Stimulated activated CD8-positive, alpha-beta memory T cell treated with anti-CD3 and anti-CD28 coated beads, Interleukin-12 subunit alpha, Interleukin-12 subunit beta, amount 100 ng/mL, for 1 hour (primary cell): ENCODE data around the gene LY6G6F.
A peak's percentile ranks its signal among the peaks of the same experiment; 100 is the strongest.

Experiments used
- DNase-seq: peaks from one replicate; pipeline ENCODE4 v3.0.0-alpha.2; 2020; ENCODE audit warnings: low read depth

The LY6G6F gene

DNA sequence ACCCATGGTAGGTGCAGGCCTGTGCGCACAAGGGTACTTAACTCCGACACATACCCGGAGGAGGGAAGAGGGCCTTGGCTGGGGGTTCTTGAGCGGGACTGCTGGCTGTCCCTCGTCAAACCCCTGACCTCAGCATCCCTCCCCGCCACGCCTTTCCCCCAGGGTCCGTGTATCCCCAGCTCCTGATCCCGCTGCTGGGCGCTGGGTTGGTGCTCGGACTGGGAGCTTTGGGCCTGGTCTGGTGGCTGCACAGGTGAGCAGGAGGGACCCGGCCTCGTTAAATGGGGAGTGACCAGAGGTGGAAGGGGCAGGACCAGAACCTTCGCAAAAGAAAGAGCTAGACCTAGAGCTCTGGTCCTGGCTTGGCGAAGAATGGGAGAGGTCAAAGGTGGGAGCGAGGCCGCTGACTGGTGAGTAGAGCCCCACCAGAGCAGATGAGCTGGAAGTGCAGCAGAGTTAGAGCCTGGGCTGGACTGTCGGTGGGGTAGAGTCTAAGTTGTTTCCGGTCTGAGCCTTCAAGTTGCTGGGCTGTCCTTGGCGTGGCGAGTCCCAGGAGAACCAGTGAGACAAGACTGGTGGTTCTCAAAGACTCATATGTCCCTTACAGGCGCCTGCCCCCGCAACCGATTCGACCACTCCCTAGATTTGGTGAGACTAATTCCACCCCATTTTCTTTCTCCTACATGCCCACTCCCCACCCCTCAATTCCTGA is 17.5 kb downstream of the LY6G6F start:
- DNase-seq, result no peak

DNA sequence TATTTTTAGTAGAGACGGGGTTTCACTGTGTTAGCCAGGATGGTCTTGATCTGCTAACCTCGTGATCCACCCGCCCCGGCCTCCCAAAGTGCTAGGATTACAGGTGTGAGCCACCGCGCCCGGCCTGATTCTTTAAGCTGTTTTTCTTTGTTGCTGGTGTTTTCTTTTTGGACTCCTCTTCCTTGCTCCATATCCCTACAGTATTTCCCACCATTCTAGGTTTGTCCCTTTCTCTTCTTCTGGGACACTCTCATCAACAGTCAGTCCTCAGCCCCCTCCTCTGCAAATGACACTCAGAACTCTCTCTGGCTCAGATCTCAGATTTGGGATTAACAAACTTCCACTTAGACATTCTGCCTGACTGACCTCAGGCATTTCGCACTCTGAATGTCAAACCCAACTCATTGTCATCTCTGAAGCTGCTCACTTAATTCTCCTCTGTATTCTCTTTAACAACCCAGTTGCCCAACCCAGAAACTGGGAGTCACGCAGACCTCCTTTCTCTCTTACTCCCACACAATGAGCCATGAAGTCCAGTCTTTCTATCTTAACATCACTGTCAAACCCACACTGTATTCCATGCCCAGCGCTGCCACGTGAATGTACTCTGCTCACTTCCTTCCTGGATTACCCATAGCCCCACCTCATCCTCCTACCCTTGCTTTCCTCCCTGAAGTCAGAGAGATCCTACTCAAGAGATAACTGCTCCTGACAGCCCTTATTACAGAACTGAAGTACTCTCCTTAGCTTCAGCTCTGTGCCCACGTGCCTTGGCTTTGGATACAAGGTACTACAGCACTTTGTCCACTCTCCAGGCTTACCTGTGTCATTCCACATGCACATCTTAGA is 19.1 kb downstream of the LY6G6F start:
- no peak for DNase-seq

DNA sequence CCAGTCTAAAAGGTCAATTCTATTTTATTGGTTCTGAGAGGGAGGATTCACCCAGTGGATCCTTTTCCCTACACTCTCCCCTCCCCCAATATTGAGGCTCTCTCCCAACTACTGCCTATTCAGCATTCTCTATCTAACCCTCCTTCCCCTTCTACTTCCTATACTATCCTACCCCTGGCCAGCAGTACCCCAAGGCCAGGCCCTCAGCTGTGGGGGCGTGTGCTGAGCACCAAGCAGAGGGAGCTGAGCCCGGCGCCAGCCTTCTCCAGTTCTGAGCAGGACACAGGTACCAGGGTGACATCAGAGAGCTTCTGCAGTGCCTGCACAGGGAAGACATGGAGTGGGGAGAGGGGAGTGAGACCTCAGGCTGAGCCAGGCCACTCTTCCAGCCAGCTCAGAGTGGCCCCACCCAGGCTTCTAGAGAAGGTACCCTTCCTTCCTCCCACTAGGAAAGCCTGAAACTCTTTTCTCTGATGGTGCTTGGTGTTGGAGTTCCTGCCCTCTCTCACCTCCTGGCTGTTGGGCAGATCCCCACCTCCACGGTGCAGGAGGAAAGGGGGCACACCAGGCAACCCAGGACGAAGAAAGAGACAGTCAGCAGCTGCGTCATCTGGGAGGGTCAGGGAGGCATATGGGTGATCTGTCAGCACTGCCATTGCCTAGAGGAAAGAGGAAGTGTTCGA is 20.5 kb downstream of the LY6G6F start:
- DNase-seq, result no peak

DNA sequence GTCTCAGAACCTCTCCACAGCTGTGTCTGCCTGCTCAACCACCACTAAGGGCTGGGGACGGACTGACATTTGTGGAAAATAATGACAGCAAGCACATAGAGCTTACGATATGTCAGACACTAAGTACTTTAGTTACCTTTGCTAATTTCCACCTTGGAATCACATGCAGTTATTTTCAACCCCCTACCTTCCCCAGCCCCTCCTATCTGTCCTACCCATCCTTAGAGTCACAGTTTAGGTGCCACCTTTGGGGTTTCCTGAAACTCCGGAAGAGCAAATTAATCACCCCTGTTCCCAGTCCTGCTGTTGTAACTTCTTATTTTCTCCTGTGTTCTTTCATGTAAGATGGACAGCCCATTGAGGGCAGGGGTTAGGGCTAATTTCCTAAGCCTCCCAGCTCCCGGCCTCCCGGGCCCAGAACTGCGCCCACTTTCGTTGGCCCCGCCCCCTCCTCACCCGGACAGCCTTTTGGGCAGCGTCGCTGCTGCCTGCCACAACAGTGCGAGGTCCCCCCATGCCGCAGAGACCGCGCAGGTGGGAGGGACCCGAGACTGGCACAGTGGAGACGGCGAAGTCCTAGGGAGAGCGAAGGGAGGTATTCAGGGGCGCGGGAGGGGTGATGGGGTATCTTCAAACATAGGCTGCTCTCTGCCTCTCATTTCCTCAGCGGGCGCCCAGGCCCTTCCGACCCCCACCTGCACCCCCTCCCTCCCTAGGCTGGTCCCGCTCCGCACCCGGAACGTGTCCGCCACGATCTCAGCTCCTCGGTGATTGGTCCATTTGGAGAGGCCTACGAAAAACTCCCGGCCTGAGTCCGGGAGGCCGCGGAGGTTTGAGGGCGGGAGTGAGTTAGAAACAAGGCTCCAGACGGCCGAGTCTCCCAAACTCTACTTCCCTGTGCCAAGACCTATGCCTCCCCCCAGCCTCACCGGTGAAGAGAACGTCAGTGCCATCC is 21.3 kb downstream of the LY6G6F start:
- DNase-seq, result no peak

DNA sequence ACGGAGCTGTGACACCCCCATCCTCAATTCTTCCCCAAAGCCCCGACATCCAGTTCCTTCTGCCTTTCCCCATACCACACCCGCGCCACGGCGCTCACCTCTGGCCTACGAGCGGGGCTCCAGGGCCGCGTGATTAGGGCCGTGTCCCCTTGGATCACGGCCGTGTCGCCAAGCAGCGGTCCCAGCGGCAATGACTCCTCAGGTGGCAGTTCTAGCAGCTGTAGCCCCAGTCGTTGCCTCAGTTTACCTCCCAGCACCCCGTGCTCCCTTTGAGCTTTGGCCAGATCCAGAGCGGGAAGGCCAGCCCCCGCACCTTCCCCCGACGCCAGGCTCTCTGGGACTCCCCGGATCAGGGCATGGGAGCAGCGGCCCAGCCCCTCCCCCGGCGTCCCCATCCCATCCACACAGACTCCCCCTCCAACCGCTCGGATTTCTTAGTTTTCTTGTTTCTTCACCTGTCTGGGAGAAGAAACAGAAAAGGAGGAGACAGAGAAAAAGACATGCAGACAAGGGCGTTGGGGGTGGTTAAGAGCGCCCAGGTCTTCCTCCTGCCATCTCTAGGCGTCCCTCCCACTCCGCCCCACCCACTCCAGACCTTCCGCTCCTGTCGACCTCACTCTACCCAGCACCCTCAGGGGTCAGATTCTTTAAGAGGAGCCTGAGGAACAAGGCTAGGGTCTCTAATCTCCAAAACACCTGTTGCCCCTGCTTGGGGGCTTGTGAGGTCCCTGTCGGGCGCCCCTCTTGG is 22.3 kb downstream of the LY6G6F start, which contains the start of gene DDAH2:
Gene DDAH2 (minus strand): TSS at position 533 of the 748 bp plus-strand sequence. CDS start 138 bp downstream, at position 395.
- DNase-seq, result no peak

DNA sequence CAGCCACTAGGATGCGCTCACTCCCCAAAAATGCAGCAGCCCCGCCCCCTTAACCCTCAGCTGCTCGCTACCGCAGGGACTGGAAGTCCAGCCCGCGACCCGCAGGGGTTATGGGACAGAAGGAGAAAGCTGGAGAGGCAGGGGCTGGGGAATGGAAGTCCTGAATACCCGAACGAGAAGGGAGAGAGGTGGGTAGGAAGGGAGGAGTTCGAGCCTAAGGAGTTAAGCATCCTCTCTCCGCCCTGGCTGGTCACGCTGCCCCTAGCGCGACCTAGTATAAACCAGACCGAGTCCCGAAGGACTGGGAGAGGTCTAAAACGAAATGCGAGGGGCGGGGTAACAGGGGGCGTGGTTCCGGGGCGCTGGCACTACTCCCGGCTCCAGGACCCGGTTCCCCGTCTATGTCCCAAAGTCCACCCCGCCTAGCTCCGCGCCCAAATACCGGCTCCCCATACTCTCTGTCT is 22.9 kb downstream of the LY6G6F start:
- DNase-seq, result peak; percentile 71

DNA sequence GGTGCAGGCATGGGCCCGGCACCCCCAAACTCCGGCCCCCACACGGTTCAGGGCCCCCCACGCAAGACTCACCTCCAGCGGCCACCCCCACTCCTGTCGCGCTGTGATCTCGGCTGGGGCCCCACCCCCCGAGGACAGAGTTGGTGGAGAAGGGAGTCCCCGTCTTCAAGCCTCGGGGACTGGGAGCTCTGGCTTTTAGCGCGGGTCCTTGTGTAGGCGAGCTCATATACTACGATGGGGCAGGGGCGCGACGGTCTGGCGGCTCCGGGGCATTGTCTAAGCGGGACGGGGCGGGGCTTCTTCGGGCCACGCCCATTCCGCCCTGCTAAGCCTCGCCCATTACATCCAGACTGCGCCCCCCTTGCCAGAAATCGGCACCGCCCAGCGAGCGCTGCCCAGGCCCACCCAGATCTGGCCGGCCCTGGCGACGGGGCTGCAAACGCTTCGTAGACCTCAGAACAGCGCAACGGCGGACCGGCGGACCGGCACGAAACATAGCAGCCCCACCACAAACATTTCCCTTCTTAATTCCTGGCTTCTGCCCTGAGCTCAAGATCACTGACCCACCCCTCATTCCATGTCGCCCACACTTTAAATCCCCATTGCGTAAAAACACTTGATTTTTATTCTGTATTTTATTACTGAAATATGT is 23.4 kb downstream of the LY6G6F start:
- peak; percentile 33 for DNase-seq

DNA sequence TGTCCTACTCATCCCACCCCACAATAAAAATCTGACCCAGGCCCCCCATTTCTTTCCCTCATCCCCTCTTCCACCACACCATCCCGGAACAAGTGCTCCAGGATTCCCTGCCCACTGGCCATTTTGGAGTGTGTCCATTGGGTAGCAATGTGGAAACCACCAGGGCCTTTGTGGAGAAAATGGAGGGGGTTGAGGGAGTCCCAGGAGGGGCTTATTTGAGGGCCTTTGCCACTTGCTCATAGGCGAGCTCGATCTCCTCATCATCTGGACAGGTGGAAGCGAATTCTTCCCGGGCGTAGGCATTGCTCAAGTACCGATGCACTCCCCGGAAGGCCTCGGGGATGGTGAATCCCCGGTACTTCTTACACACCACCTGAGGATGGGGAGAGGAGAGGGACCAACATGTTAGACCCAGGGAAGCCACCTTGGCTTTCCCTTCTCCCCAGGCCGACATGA is 24.0 kb downstream of the LY6G6F start:
- no peak for DNase-seq

DNA sequence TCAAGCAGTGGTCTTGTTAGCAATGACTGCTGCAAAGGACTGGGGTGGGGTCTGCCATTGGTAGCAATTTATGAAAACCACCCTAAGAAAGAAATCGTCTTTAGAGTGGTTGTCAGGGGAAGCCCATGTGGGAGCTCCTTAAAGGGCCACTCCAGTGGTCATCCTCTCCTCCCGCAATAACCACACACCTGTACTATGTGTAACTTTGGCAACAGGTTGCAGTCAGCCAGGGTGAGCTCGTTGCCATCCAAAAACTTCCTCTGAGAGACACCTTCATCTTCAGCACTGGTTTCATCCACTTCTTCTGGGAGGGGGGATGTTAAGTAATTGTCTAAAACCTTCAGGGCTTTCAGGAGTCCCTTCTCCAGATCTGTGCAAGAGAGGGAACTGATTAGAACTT is 25.4 kb downstream of the LY6G6F start:
- DNase-seq, result no peak

DNA sequence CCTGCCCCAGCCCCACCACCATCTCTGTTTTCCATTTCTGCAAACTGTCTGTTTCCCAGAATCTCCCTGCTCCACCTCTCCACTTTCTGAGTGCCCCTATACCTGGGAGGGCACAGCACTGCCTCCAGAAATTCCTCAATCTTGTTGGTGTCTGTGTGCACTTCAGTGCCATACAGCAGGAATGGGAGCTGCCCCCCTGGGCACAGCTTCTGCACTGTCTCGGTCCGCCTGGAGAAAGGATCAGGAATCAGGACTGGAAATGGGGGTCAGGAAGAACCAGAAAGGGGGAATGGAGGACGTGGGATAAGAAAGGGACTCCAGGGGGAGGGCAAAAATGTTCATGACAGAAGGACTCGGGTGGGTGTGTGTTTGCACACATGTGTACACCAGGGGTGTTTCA is 27.1 kb downstream of the LY6G6F start:
- DNase-seq, result no peak

DNA sequence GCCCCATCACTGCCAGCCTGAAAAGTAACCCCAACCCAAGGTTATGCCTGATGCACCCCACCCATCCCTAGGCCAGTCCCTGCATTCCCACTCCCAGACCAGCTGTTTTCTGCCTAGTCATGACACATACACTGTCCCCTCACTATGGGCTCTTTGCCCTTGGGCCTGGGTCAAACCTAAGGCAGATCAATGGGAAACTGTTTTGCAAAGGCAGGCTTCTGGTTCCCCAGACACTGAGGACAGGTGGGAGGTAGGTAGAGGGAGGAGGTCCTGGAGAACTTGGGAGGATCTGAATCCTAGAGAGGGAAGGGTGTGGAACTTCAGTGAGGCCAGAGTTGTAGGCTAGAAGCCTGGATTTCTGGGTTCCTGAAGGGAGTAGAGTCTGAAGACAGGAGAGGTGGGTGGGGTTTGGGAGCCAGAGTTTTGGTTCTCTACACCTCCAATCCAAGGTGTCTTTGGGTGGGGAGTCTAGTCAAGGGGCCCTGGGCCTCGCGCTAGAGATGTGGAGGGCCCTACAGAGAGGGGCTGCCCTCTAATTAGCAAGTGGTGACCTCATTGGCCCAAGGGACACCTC is 27.7 kb downstream of the LY6G6F start:
- no peak for DNase-seq

DNA sequence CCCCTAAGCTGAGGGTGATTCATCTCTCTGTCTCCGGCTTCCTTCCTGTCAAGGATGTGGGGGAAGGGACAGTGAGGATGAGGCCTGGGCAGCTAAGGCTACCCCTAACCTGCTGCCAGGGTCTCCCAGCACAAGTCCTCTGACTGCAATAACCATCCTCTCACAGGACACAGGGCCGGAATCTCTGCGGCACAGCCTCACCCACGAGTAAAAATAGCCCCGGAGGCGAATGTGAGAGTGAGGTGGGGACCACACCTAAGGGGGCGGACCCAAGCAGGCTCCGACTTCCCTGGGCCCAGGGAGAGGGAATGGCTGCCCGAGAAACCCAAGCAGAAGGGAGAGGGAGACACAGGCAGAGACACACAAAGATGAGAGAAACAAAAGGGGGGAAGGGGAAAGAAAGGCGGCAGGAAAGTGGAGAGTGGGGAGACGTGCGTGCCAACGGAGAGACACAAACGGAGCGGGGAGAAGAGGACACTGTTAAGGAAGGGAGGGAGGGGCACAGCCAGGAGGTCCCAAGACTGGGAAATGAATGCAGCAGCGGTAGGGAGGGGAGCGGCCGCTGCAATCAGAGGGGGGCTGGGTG is 28.2 kb downstream of the LY6G6F start:
- DNase-seq, result peak; percentile 42

DNA sequence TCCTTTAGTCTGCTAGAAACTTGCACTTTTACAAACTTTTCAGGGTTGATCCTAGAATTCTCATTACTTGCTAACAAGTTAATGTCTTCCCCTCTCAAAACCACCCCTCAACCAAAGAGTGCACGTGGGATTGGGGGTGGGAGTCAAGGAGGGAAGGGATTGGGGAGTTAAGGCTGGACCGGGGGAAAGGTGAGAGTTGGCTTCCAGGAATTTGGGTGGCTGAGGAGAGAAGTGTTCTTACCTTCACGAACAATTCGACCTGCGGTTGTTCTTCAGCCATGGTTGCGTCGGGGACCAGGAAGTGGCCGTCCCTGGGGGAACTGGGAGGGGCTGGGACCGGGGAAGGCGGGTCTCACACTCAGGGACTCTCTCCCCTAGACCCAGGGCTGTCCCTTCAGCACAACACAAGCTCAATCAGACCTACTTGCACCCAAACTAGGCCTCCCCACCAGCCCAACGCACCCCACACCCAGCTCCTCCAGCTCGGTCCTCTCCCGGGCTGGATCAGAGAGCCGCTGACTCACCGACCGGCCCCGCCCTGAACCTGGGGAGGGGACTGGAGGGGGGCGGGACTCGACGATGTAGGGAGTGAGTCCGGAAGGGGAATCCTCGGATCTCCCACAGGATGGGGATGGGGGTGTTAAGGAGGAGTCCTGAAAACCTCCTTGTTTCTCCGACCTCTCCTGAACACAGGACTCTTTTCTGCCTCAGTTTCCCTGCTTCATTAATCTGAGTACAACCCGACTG is 29.5 kb downstream of the LY6G6F start, which contains the start of gene CLIC1:
Gene CLIC1 (minus strand): TSS at position 510 of the 747 bp plus-strand sequence. CDS start 230 bp downstream, at position 280.
- DNase-seq, result peak; percentile 61

DNA sequence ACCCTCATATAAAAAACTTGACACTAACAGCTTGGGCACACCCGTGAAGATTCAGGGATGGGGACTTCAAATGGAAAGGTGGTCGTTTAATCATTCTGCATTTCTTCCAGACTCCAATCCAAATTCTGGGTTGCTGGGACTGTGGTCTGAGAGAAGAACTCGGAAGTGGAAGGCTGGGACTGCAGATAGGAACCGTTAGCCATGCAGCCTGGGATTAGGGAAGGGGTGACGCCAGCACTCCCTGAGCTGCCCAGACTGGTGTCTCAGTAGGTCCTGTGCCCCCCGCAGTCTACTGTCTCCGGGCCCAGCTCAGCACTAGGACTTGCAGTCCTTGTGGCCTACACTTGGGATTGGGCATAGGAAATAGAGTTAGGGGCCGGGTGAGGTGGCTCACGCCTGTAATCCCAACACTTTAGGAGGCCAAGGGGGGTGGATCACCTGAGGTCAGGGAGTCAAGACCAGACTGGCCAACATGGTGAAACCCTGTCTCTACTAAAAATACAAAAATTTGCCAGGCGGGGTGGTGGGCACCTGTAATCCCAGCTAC is 30.2 kb downstream of the LY6G6F start:
- no peak for DNase-seq

DNA sequence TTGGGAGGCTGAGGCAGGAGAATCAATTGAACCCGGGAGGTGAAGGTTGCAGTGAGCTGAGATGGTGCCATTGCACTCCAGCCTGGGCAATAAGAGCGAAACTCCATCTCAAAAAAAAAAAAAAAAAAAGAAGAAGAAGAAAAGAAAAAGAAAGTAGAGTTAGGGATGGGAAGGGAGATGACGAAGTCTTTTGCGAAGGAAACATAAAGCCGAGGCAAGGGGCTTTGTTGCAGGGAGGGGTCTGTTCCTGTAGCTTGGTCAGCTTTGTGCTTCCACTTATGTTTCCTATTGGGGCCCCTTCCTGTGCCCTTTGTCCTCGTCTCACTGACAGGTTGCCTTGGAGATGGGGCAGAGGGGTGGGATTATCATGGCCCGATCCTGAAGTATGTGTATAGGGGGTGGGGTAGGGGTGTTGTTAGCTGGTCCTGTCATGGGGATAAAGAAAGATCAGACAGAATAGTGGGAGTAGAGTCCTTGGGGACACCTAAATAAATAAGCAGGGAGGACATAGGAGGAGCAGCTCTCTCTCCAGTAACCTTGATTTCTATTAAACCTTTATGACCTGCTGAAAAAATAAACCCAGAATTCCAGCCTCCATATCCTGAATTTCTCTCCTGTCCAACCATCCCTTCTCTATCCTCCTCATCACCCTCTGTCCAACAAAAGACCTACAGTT is 30.8 kb downstream of the LY6G6F start:
- DNase-seq, result no peak

DNA sequence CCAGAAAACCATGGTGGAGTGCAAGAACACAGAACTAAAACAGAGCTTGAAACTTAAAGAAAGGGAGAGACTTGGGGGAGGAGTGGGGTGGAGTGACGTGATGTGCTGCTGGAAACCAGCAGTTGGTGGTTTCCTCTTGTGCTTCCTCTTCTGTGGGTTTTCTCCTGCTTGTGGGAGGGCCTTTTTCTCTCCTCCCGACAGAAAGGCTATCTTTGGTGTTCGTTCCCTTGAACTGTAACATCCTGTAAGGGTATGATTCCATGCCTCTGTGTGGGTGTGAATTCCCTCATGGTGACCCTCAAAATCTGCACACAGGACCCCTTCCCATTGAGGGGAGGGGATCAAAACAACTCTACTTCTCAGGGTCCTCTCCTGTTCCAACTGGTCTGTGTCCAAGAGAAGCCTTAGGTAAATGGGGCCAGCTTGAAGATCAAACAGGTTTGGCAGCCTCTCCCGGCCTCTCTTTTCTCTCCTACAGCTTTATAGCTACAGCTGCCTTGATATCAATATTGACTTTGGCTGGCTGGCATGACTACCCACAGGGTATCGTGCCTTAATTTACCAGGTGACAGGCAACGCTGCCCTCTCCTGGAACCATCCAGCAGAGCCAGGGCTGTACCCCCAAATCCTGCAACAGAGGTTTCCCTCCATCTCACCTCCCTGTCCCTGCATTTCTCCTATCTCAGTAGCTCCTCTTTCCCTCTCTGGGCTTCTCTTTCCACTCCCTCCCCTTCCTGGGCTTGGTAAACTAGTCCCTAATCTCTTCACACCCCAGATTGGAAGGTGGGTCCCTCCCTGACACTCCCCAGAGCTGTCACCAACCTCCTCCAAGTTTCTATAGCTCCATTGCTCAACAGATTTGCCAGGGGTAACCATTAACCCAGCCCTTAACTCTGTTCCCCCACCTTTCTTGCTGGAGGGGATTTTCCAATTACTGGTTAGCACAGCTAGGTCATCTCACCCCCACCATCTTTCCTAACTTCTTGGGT is 31.6 kb downstream of the LY6G6F start:
- peak; percentile 52 for DNase-seq
